BE2C (cell line): ENCODE data around the gene BMPR2.

ENCODE experiments used
- DNase-seq: peaks from one replicate; pipeline ENCODE4 v3.0.0-alpha.2; 2020
- H3K27me3 ChIP-seq: fragments of 250-450 bp; sonication (Bioruptor Pico); 2 replicates; pipeline ENCODE4 v1.5.1; 2020; ENCODE audit warnings: mild to moderate bottlenecking
- H3K36me3 ChIP-seq: fragments of 250-450 bp; sonication (Bioruptor Pico); 2 replicates; pipeline ENCODE4 v1.5.1; 2020; ENCODE audit warnings: mild to moderate bottlenecking
- H3K4me1 ChIP-seq: fragments of 250-450 bp; sonication (Bioruptor Pico); 2 replicates; pipeline ENCODE4 v1.5.1; 2020
- H3K4me3 ChIP-seq: 2 replicates; pipeline ENCODE4 v1.5.1; 2011; ENCODE audit warnings: low read depth, low read length
- H3K9me3 ChIP-seq: fragments of 250-450 bp; sonication (Bioruptor Pico); 2 replicates; pipeline ENCODE4 v1.5.1; 2020
- CTCF ChIP-seq: IDR thresholded peaks from 2 replicates; pipeline ENCODE4 v1.5.1; 2012; ENCODE audit warnings: mild to moderate bottlenecking, low read depth, low read length

The BMPR2 gene

GRCh38 chr2:202450785-202451184 lies 74.7 kb downstream of the BMPR2 start:
- H3K36me3 ChIP-seq: no peaks in the 10 kb centered on the region
- no peak for TF ChIP-seq CTCF
- no peaks in the 10 kb centered on the region for H3K4me1 ChIP-seq
- no peak overlapping the region for H3K4me3 ChIP-seq
- H3K9me3 ChIP-seq: peaks cover 3% of the 10 kb centered on the region; the same call in 1 of the 2 replicates
- no peak for DNase-seq
- H3K27me3 ChIP-seq: no peaks in the 10 kb centered on the region

GRCh38 chr2:202452744-202453143 lies 76.6 kb downstream of the BMPR2 start:
- no peaks in the 10 kb centered on the region for H3K9me3 ChIP-seq
- H3K4me3 ChIP-seq: no peak overlapping the region
- DNase-seq: no peak
- H3K36me3 ChIP-seq: no peaks in the 10 kb centered on the region
- H3K27me3 ChIP-seq: no peaks in the 10 kb centered on the region
- no peaks in the 10 kb centered on the region for H3K4me1 ChIP-seq
- no peak for TF ChIP-seq CTCF

GRCh38 chr2:202454536-202454935 lies 78.4 kb downstream of the BMPR2 start:
- H3K36me3 ChIP-seq: no peaks in the 10 kb centered on the region
- no peaks in the 10 kb centered on the region for H3K27me3 ChIP-seq
- no peak for DNase-seq
- no peaks in the 10 kb centered on the region for H3K9me3 ChIP-seq
- TF ChIP-seq CTCF: no peak
- H3K4me1 ChIP-seq: no peaks in the 10 kb centered on the region
- no peak overlapping the region for H3K4me3 ChIP-seq

- H3K36me3 ChIP-seq: no peaks in the 10 kb centered on the region
- TF ChIP-seq CTCF: no peak
- DNase-seq: no peak
Observed at GRCh38 chr2:202455114-202455513, 79.0 kb downstream of the BMPR2 start.

GRCh38 chr2:202460119-202460518 lies 84.0 kb downstream of the BMPR2 start:
- H3K27me3 ChIP-seq: no peaks in the 10 kb centered on the region
- no peaks in the 10 kb centered on the region for H3K9me3 ChIP-seq
- TF ChIP-seq CTCF: no peak
- DNase-seq: no peak
- H3K4me1 ChIP-seq: no peaks in the 10 kb centered on the region
- H3K36me3 ChIP-seq: no peaks in the 10 kb centered on the region
- H3K4me3 ChIP-seq: no peak overlapping the region

More at GRCh38 chr2:202455114-202455513, 79.0 kb downstream of the BMPR2 start:
- Histone ChIP-seq H3K4me1 (no peaks in the 10 kb centered on the region), H3K9me3 (no peaks in the 10 kb centered on the region), H3K4me3 (no peak overlapping the region), H3K27me3 (no peaks in the 10 kb centered on the region)

GRCh38 chr2:202479090-202479489 lies 103.0 kb downstream of the BMPR2 start:
- Histone ChIP-seq H3K9me3 (no peaks in the 10 kb centered on the region), H3K4me3 (no peak overlapping the region), H3K36me3 (peaks cover 10% of the 10 kb centered on the region), H3K4me1 (peaks cover 4% of the 10 kb centered on the region; the same call in 1 of the 2 replicates), H3K27me3 (no peaks in the 10 kb centered on the region)
- TF ChIP-seq CTCF: no peak
- DNase-seq: no peak
